ENCODE results near the gene CEACAM4. TPM values are rescaled to one million over a fixed set of nuclear protein-coding genes. Genes with fewer than 3 reads are reported as not detected.
A peak's percentile ranks its signal among the peaks of the same experiment; 100 is the strongest.

CEACAM4 gene
- total and polyA plus RNA-seq, 5 experiments from 2014 or later, result not detected

DNA sequence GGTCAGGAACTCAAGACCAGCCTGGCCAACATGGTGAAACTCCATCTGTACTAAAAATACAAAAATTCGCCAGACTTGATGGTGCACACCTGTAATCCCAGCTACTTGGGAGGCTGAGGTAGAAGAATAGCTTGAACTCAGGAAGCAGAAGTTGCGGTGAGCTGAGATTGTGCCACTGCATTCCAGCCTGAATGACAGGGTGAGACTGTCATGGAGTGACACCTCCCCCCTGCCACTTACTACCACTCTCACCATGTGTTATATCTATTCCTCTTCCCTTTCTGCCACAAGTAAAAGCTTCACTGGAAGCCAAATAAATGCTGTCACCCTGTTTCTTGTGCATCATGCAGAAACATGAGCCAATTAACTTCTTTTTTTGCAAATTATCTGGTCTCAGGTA is 10.6 kb upstream of the CEACAM4 start:
- peaks cover 0 to 47% (median 3%) of the 10 kb centered on the region in 9 donors for H3K9me3 Mint-ChIP-seq
- H3K4me3 Mint-ChIP-seq, result no peak overlapping the region
- peaks cover 10 to 58% (median 37%) of the 10 kb centered on the region in 5 donors for H3K27me3 Mint-ChIP-seq
- peaks cover 0 to 17% (median 2%) of the 10 kb centered on the region in 3 donors for H3K36me3 Mint-ChIP-seq
- peaks cover 10 to 23% (median 21%) of the 10 kb centered on the region in 4 donors for H3K4me1 Mint-ChIP-seq
- peak overlapping the region in 3 of 10 donors; percentile 87 to 92 (median 91) for H3K27ac Mint-ChIP-seq
- ATAC-seq (no peak), DNase-seq (no peak)
- POLR2A ChIA-PET, result interaction anchor here (0.6 kb wide), 1 partner anchor 116 kb away, joined by 3 read pairs; no protein-coding TSS in a partner anchor

DNA sequence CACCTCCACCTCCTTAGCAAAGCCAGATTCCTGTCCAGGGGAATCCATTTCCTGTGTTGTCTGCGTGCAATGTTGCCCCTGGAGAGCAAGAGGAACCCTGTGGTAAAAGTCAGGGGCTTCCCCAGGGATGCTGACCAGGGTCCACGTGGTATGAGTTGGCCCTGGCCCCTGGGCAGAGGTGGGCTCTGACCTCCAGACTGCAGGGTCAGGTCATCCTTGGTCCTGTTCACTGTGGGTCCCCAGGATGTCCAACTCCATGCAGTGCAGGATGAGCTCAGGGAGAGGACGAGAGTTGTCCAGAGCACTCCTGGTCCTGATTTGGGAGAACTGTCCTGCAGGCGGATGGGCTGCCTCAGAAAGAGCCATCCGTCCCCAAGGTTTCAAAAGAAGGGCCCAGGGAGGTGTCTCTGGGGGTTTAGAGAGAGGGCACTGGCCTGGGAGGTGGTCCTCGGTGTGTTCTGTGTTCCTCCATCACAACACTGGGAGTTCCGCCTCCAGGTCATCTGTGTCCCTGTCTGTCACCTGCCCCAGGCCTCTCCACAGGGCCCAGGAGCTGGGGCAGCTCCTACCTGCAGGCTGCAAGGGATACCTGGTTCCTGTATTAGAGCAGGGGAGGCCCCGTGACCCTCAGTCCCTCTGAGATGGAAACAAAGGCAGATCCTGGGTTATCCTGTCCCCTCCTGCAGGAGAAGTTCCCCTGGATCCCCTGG is 1.2 kb upstream of the CEACAM4 start:
- no peak for ATAC-seq
- no peak overlapping the region for H3K27ac Mint-ChIP-seq
- POLR2A ChIA-PET, result no interaction called here
- no peak overlapping the region for H3K4me3 Mint-ChIP-seq
- H3K27me3 Mint-ChIP-seq, result peaks cover 6 to 42% (median 24%) of the 10 kb centered on the region in 5 donors
- peaks cover 0 to 3% (median under 1%) of the 10 kb centered on the region in 4 donors for H3K4me1 Mint-ChIP-seq
- no peak for DNase-seq
- H3K9me3 Mint-ChIP-seq, result peaks cover 0 to 32% (median 13%) of the 10 kb centered on the region in 9 donors
- H3K36me3 Mint-ChIP-seq, result peaks cover 0 to 14% (median 0%) of the 10 kb centered on the region in 3 donors

DNA sequence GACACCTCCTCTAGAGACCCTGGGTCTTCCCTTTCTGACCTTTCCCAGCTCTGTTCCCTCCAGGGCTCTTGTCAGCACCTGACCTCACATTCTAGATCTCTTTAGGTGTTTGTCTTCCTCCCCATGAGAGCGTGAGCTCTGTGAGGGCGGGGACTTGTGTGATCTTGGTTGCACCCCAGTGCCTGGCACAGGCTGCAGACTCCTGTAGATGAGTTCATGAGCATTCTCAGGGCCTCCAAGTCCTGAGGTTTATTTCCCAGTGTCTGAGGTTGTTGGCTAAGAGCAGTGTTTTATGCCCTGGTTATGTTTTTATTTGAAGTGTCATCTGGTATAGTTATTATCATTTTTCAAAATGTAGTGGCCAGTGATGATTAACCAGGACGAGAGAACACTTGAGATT is 596 bp downstream of the CEACAM4 start:
- peaks cover 6 to 42% (median 19%) of the 10 kb centered on the region in 5 donors for H3K27me3 Mint-ChIP-seq
- no peak overlapping the region for H3K4me3 Mint-ChIP-seq
- H3K4me1 Mint-ChIP-seq, result peaks cover 0 to 3% (median 1%) of the 10 kb centered on the region in 4 donors
- peaks cover 0 to 16% (median 11%) of the 10 kb centered on the region in 9 donors for H3K9me3 Mint-ChIP-seq
- peak overlapping the region in 1 of 10 donors; percentile 48 for H3K27ac Mint-ChIP-seq
- DNase-seq, result no peak
- ATAC-seq, result no peak
- POLR2A ChIA-PET, result no interaction called here
- H3K36me3 Mint-ChIP-seq, result peaks cover 0 to 10% (median 0%) of the 10 kb centered on the region in 3 donors

DNA sequence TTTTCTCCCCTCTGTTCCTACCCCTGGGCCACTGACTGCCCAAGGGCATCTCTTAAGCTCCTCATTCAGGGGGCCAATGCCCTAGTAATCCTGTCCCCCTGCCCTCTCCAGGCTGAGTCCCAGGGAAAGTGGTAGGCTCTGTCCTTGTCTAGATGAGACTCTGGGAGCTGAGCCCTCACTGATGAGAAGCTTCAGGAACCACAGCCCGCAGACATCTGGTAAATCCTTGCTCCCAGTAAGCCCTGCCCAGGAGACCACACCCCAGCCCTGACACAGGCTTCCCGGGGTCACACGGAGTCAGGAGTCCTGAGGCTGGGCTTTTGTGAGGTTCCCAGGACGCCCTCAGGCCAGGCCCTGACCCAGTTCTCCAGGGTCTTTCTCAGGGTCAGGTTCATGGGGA is 1.9 kb downstream of the CEACAM4 start:
- Mint-ChIP-seq H3K9me3 (peaks cover 0 to 3% (median 1%) of the 10 kb centered on the region in 9 donors), H3K27ac (no peak overlapping the region), H3K36me3 (peaks cover 0 to under 1% (median 0%) of the 10 kb centered on the region in 3 donors), H3K4me1 (peaks cover 0 to 3% (median 1%) of the 10 kb centered on the region in 4 donors), H3K27me3 (peaks cover 6 to 38% (median 19%) of the 10 kb centered on the region in 5 donors), H3K4me3 (no peak overlapping the region)
- DNase-seq, result no peak
- ATAC-seq, result no peak
- POLR2A ChIA-PET, result no interaction called here

DNA sequence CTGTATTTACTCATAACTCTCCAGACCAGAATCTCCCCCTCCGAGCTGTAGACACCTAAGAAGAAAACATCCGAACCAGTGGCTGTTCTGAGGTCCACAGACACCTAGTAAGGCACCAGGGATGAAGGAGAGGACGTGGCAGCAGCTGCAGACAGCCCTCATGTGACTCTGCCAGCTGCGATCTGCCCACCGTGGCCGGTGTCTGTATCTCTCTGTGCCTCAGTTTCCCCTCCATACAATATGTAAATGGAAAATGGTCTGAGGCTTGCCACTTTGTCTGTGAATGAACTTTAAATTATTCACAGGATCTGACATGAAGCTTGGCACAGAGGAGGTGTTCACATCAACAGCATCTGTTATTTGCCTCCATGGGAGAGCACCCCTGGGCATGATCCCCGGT is 2.4 kb downstream of the CEACAM4 start:
- Mint-ChIP-seq H3K27ac (no peak overlapping the region), H3K36me3 (no peaks in the 10 kb centered on the region), H3K9me3 (no peaks in the 10 kb centered on the region), H3K27me3 (peaks cover 6 to 38% (median 19%) of the 10 kb centered on the region in 5 donors), H3K4me3 (no peak overlapping the region), H3K4me1 (peaks cover 0 to 3% (median 1%) of the 10 kb centered on the region in 4 donors)
- POLR2A ChIA-PET, result no interaction called here
- DNase-seq (no peak), ATAC-seq (no peak)

DNA sequence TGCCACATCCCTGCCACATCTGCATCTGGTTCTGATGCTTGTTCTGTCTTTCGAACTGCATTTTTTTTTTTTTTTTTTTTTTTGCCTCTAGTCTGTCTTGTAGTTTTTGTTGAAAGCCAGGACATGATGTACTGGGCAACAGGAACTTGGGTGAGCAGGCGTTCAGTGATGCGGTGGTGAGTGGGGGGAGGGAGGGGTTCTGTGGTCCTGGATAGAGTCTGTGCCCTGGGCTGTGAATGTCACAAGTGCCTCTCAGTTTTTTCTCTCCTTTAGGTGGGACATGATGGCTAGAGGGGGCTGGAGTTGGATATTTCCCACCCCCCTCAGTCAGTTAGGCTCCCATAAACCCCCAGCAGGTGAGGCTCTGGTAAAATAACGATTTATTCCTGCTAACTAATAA is 3.5 kb downstream of the CEACAM4 start:
- Mint-ChIP-seq H3K4me1 (peaks cover 0 to 3% (median 1%) of the 10 kb centered on the region in 4 donors), H3K9me3 (no peaks in the 10 kb centered on the region), H3K36me3 (no peaks in the 10 kb centered on the region), H3K27ac (no peak overlapping the region), H3K4me3 (no peak overlapping the region), H3K27me3 (peaks cover 2 to 33% (median 19%) of the 10 kb centered on the region in 5 donors)
- POLR2A ChIA-PET, result no interaction called here
- no peak for ATAC-seq
- DNase-seq, result no peak

DNA sequence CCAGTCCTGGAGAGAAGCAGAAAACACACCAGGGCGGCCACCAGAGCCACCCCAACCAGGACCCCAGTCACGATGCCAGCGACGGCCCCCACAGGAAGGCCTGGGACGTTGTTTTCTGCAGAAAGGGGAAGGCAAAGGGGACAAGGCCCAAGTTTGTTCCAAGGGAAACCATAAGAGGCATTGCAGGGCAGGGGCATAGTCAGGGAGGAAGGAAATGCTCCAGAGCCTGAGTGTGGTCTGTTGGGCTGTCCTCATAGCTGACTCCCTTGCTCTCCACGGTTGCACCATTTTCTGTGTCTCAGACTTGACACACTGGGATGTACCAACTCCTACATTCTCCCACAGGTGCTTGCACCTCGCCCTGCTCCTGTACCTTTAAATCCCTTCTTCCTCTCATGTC is 5.2 kb downstream of the CEACAM4 start:
- Mint-ChIP-seq H3K27ac (no peak overlapping the region), H3K36me3 (no peaks in the 10 kb centered on the region), H3K4me1 (peaks cover 0 to 4% (median 2%) of the 10 kb centered on the region in 4 donors), H3K4me3 (no peak overlapping the region), H3K9me3 (no peaks in the 10 kb centered on the region), H3K27me3 (peaks cover 5 to 26% (median 13%) of the 10 kb centered on the region in 5 donors)
- POLR2A ChIA-PET, result no interaction called here
- DNase-seq, result no peak
- ATAC-seq, result no peak

DNA sequence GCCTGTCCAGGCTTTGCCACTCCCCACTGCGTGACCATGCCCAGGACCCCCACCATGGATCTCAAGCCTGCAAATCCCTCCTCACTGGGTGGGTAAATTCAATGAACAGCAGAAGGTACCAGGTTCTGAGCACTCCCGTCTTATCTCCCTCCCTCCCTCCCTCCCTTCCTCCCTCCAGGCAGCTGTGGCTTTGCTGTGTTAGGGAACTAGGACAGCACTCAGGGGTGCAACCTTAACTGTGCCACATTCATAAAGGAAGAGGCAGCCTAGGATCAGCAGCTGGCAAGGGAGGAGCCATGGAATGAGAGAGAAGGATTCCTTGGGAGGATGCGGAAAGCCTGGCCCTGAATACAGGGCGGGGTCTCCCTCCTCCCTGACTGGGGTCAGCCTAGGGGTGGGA is 5.6 kb downstream of the CEACAM4 start:
- Mint-ChIP-seq H3K36me3 (no peaks in the 10 kb centered on the region), H3K9me3 (no peaks in the 10 kb centered on the region), H3K27me3 (peaks cover 5 to 28% (median 13%) of the 10 kb centered on the region in 5 donors), H3K27ac (no peak overlapping the region), H3K4me1 (peaks cover 0 to 4% (median 2%) of the 10 kb centered on the region in 4 donors), H3K4me3 (no peak overlapping the region)
- POLR2A ChIA-PET, result no interaction called here
- DNase-seq (no peak), ATAC-seq (no peak)

DNA sequence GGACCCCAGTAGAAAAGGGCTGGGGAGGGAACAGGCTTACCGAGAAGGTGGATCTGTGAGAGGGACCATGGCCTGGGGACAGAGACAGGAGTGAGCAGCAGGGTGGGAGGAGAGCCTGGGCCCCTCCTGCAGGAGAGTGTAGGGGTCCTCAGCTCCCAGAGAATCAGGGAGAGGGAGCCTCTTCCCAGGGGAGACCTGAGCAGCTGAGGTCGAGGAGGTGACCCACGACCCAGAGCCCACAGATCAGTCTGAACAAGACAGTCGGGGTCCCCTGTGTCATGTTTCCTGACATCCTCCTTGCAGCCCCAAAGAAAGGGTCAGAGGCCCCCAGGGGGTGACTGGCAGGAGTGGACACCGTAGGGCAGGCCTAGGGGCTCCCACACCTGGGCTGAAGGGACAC is 6.7 kb downstream of the CEACAM4 start:
- peaks cover 0 to 6% (median 2%) of the 10 kb centered on the region in 4 donors for H3K4me1 Mint-ChIP-seq
- H3K9me3 Mint-ChIP-seq, result no peaks in the 10 kb centered on the region
- peaks cover 5 to 28% (median 20%) of the 10 kb centered on the region in 5 donors for H3K27me3 Mint-ChIP-seq
- H3K36me3 Mint-ChIP-seq, result no peaks in the 10 kb centered on the region
- DNase-seq, result no peak
- peak overlapping the region in 1 of 10 donors; percentile 56 for H3K27ac Mint-ChIP-seq
- H3K4me3 Mint-ChIP-seq, result no peak overlapping the region
- POLR2A ChIA-PET, result no interaction called here
- no peak for ATAC-seq

DNA sequence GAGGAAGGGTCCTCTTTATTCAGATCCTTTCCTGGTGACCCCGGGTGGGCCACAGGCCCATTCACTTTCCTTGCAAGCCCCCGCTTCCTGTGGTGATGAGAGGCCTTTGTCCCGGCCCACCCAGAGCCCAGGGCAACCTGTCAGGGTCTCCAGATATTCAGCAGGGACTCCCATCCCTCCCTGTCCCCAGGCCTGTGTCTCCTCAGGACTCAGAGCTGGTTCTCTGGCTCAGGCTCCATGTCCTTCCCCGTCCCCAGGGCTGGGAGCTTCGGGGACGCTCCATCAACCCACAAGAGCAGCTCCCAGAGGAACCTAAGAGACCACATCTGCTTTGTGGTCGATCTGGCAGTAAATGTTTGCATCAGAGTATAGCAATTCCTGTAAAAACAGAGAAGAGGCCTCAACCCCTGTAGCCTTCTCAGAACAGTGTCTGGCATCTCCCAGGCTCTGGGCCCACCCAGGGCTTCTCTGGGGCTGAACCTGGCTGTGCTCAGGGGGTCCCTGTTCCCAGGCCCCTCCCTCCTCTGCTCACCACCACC is 7.8 kb downstream of the CEACAM4 start:
- Mint-ChIP-seq H3K9me3 (peaks cover 0 to 1% (median 0%) of the 10 kb centered on the region in 9 donors), H3K4me1 (peaks cover 0 to 6% (median 2%) of the 10 kb centered on the region in 4 donors), H3K27ac (no peak overlapping the region), H3K36me3 (no peaks in the 10 kb centered on the region), H3K4me3 (no peak overlapping the region), H3K27me3 (peaks cover 3 to 34% (median 27%) of the 10 kb centered on the region in 5 donors)
- DNase-seq, result no peak
- POLR2A ChIA-PET, result no interaction called here
- no peak for ATAC-seq

DNA sequence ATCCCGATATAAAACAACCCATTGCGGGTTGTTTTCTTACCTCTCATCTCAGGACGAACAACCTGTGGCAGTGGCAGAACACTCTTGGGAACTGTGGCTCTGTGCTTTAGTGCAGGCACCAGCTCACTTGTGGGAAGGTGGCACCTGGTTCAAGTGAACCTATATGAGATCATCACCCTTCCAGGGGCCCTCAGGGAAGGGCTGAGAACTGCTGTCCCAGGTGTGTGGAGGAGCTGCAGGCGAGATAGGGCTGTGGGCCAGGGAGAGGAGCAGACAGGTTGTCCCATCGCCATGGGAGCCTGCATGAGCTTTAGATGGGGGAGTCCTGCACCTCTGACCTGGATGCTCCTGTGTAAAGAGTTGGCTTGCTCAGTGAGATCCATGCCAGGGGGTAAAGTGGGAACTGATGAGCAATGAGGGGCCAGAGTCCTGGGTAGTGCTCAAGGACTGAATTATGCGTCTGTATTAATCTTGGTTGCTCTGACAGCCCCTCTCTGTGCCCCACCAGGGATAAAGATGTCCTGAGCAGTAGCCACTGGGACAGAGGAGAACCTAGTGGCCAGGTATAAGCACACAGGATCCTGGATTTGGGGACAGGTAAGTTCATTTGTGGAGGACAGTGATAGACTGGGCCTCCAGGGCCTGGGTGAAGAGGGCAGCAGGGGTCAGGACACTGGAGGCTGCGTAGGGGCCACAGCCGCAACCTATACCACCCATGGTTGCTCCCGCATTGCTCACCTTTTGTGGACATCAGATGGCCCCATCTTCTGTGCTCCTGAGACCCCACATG is 8.7 kb downstream of the CEACAM4 start:
- Mint-ChIP-seq H3K9me3 (peaks cover 0 to 3% (median 0%) of the 10 kb centered on the region in 9 donors), H3K4me3 (no peak overlapping the region), H3K4me1 (peaks cover 0 to 5% (median 0%) of the 10 kb centered on the region in 4 donors), H3K27ac (no peak overlapping the region), H3K36me3 (peaks cover 0 to 5% (median 0%) of the 10 kb centered on the region in 3 donors), H3K27me3 (peaks cover 5 to 44% (median 28%) of the 10 kb centered on the region in 5 donors)
- DNase-seq, result no peak
- POLR2A ChIA-PET, result no interaction called here
- ATAC-seq, result no peak

DNA sequence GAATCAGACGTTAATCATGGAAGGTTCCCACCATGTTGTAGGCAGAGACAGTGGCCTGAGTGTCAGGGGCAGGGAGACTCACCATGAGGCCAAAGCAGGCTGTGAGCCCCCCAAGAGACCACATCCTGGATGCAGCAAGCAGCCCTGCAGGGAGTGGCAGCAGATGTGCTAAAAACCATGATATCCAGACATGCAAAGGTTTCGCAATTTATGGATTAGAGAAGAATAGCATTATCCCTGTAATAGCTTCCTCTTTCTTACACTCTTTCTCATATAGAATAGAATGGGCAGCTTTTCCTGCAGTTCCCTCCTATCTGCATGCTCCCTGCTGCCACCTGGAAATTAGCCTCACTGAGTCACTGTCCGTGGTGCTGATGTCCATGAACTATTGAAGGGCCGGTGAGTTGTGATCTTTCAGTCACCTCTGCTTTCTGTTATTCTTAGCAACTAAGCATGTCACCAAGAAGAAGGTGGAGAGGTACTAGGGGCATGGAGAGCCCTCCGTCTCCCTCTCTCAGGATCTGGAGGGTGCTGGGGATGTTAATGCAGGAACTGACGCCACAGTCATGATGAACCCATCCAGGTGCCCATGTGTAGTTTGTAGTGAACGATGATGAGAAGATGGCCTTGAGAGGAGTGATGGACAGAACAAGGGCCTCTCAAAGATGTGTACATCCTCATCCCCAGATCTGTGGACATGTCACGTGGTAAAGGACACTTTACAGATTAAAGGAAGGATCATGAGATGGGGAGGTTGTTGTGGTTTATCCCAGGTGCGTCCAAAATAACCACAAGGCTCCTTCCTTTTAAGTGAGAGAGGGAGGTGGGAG is 9.9 kb downstream of the CEACAM4 start:
- H3K4me3 Mint-ChIP-seq, result no peak overlapping the region
- peaks cover 0 to 6% (median 3%) of the 10 kb centered on the region in 3 donors for H3K36me3 Mint-ChIP-seq
- H3K9me3 Mint-ChIP-seq, result peaks cover 0 to 6% (median 0%) of the 10 kb centered on the region in 9 donors
- H3K27ac Mint-ChIP-seq, result no peak overlapping the region
- ATAC-seq (no peak), DNase-seq (no peak)
- H3K27me3 Mint-ChIP-seq, result peaks cover 5 to 52% (median 28%) of the 10 kb centered on the region in 5 donors
- peaks cover 0 to 5% (median 0%) of the 10 kb centered on the region in 4 donors for H3K4me1 Mint-ChIP-seq
- POLR2A ChIA-PET, result no interaction called here
